Aorta (tissue), 5 donors: ENCODE measurements around the gene PRKCA. TPM values are rescaled to one million over a fixed set of nuclear protein-coding genes. Genes with fewer than 3 reads are reported as not detected.

Source experiments
- ATAC-seq: fragments of 200-7000 bp; cut with Tn5 transposase; one replicate; pipeline ENCODE4 v1.9.1; 2022; ENCODE audit warnings: moderate library complexity; ENCODE audit not compliant: low FRiP score
- DNase-seq, 2 donors: peaks; one replicate each; pipeline ENCODE4 v3.0.0-alpha.2; 2020
- H3K27ac ChIP-seq, 2 donors: one replicate each; pipeline ENCODE4 v1.5.1; 2013; ENCODE audit warnings: low read length in 2 of 2, mild to moderate bottlenecking in 2 of 2, moderate library complexity in 2 of 2, control low read depth in 1 of 2, inconsistent platforms in 1 of 2, low read depth in 1 of 2
- H3K27me3 ChIP-seq, 2 donors: one replicate each; pipeline ENCODE4 v1.6.1; 2013; ENCODE audit warnings: control low read depth in 1 of 2, low read length in 1 of 2, mild to moderate bottlenecking in 1 of 2, moderate library complexity in 1 of 2; ENCODE audit not compliant: insufficient read depth in 2 of 2, control insufficient read depth in 1 of 2
- H3K36me3 ChIP-seq, 2 donors: one replicate each; pipeline ENCODE4 v1.6.1; 2013; ENCODE audit warnings: control low read depth in 1 of 2, low read length in 1 of 2, mild to moderate bottlenecking in 1 of 2; ENCODE audit not compliant: insufficient read depth in 2 of 2, control insufficient read depth in 1 of 2
- H3K4me1 ChIP-seq, 2 donors: one replicate each; pipeline ENCODE4 v1.6.1; 2013; ENCODE audit warnings: low read length in 2 of 2, control low read depth in 1 of 2, mild to moderate bottlenecking in 1 of 2, moderate library complexity in 1 of 2; ENCODE audit not compliant: insufficient read depth in 2 of 2, control insufficient read depth in 1 of 2
- H3K4me3 ChIP-seq, 2 donors: one replicate each; pipeline ENCODE4 v1.5.1; 2013; ENCODE audit warnings: low read length in 2 of 2, control low read depth in 1 of 2, mild to moderate bottlenecking in 1 of 2
- H3K9me3 ChIP-seq: one replicate; pipeline ENCODE4 v1.6.1; 2013; ENCODE audit warnings: mild to moderate bottlenecking, low read length; ENCODE audit not compliant: control insufficient read depth
- WGBS, 2 donors: extraction: QIAGEN DNeasy Blood & Tissue Kit; methylation state at CpG; one replicate each; pipeline ENCODE4 v1.1.7; 2013; 5-methylcytosine and 5-hydroxymethylcytosine counted together
- intact Hi-C, 2 donors: fragments of 100-400 bp; cut with DNase I; formaldehyde crosslinking; loops; one replicate each; pipeline versions ENCODE4 v1.14.2 to v1.15.0; 2022
- polyA plus RNA-seq, 2 donors: library from polyadenylated mRNA; stranded (reverse); fragments of 200-250 nt; gene quantifications; one replicate each; pipeline ENCODE4 v1.2.3, GENCODE V29; 2013
- total RNA-seq, 2 donors: library from RNA; stranded (reverse); fragmentation: NEBNext Ultra II Directional; extraction: Animal tissue kit (Norgen Biotek cat#: 25700); gene quantifications; one replicate each; pipeline ENCODE4 v1.2.1, GENCODE V29; 2021
- donor health status: healthy with polysubstance abuse.
- donor health status: Bipolar disorder and iron deficiency.
- donor health status: DM: no; HTN: no; CAD: no.
- donor health status: DM: no; HTN: no; CAD: no.
- donor health status: DM: yes; HTN: yes; CAD: no.

PRKCA gene
- total and polyA plus RNA-seq, 4 donors = 2.7 to 15.4 (median 9.1) TPM

- H3K27ac ChIP-seq = no peak overlapping the region
- no peak overlapping the region for H3K4me3 ChIP-seq
- no peaks in the 10 kb centered on the region for H3K4me1 ChIP-seq
- no peak for DNase-seq
- no peaks in the 10 kb centered on the region for H3K36me3 ChIP-seq
- WGBS, 2 donors = 88 to 91% methylated on average over 8 of the region's 8 CpGs
- H3K9me3 ChIP-seq = no peaks in the 10 kb centered on the region
- intact Hi-C loops = no loop called here
- ATAC-seq = no peak
- no peaks in the 10 kb centered on the region for H3K27me3 ChIP-seq
Measured at GRCh38 chr17:66412857-66413558, 110.6 kb downstream of the PRKCA start.

- Histone ChIP-seq H3K4me1 (no peaks in the 10 kb centered on the region), H3K27ac (no peak overlapping the region), H3K27me3 (no peaks in the 10 kb centered on the region), H3K4me3 (no peak overlapping the region), H3K9me3 (no peaks in the 10 kb centered on the region), H3K36me3 (no peaks in the 10 kb centered on the region)
- 82 to 83% methylated on average over 13 of the region's 13 CpGs for WGBS, 2 donors
- DNase-seq (no peak), ATAC-seq (no peak)
- intact Hi-C loops = no loop called here
Measured at GRCh38 chr17:66413559-66414520, 111.4 kb downstream of the PRKCA start.

- Histone ChIP-seq H3K27ac (no peak overlapping the region), H3K36me3 (no peaks in the 10 kb centered on the region), H3K4me3 (no peak overlapping the region), H3K4me1 (no peaks in the 10 kb centered on the region), H3K9me3 (no peaks in the 10 kb centered on the region), H3K27me3 (no peaks in the 10 kb centered on the region)
- WGBS, 2 donors = 82 to 88% methylated on average over 4 of the region's 4 CpGs
- intact Hi-C loops = no loop called here
- DNase-seq = no peak
- no peak for ATAC-seq
Measured at GRCh38 chr17:66414561-66415175, 112.3 kb downstream of the PRKCA start.

- H3K27me3 ChIP-seq = no peaks in the 10 kb centered on the region
- no peaks in the 10 kb centered on the region for H3K4me1 ChIP-seq
- no peaks in the 10 kb centered on the region for H3K9me3 ChIP-seq
- intact Hi-C loops = no loop called here
- DNase-seq = no peak
- WGBS, 2 donors = 74 to 76% methylated on average over 11 of the region's 11 CpGs
- no peaks in the 10 kb centered on the region for H3K36me3 ChIP-seq
- H3K4me3 ChIP-seq = no peak overlapping the region
- no peak overlapping the region for H3K27ac ChIP-seq
- no peak for ATAC-seq
Measured at GRCh38 chr17:66415366-66416206, 113.2 kb downstream of the PRKCA start.

GRCh38 chr17:66416207-66416940 is 114.0 kb downstream of the PRKCA start:
- H3K4me3 ChIP-seq = no peak overlapping the region
- no peaks in the 10 kb centered on the region for H3K27me3 ChIP-seq
- no peak overlapping the region for H3K27ac ChIP-seq
- no peak for DNase-seq
- no peaks in the 10 kb centered on the region for H3K4me1 ChIP-seq
- WGBS, 2 donors = 88 to 92% methylated on average over 12 of the region's 12 CpGs
- no peaks in the 10 kb centered on the region for H3K9me3 ChIP-seq
- no peaks in the 10 kb centered on the region for H3K36me3 ChIP-seq
- intact Hi-C loops = no loop called here
- no peak for ATAC-seq

- ATAC-seq (no peak), DNase-seq (no peak)
- no peaks in the 10 kb centered on the region for H3K4me1 ChIP-seq
- intact Hi-C loops = no loop called here
- no peaks in the 10 kb centered on the region for H3K27me3 ChIP-seq
- no peaks in the 10 kb centered on the region for H3K9me3 ChIP-seq
- H3K27ac ChIP-seq = no peak overlapping the region
- 73 to 87% methylated on average over 2 of the region's 2 CpGs for WGBS, 2 donors
- no peaks in the 10 kb centered on the region for H3K36me3 ChIP-seq
- H3K4me3 ChIP-seq = no peak overlapping the region
Measured at GRCh38 chr17:66417300-66417719, 114.9 kb downstream of the PRKCA start.

- H3K27ac ChIP-seq = no peak overlapping the region
- no peaks in the 10 kb centered on the region for H3K9me3 ChIP-seq
- ATAC-seq = no peak
- H3K36me3 ChIP-seq = no peaks in the 10 kb centered on the region
- no peaks in the 10 kb centered on the region for H3K4me1 ChIP-seq
- no peak overlapping the region for H3K4me3 ChIP-seq
- intact Hi-C loops = no loop called here
- WGBS, 2 donors = 81 to 84% methylated on average over 3 of the region's 3 CpGs
- no peak for DNase-seq
- H3K27me3 ChIP-seq = no peaks in the 10 kb centered on the region
Measured at GRCh38 chr17:66420961-66421371, 118.6 kb downstream of the PRKCA start.

GRCh38 chr17:66422186-66422585 is 119.8 kb downstream of the PRKCA start:
- H3K27ac ChIP-seq = no peak overlapping the region
- H3K4me3 ChIP-seq = no peak overlapping the region
- no peaks in the 10 kb centered on the region for H3K36me3 ChIP-seq
- H3K4me1 ChIP-seq = no peaks in the 10 kb centered on the region
- no peaks in the 10 kb centered on the region for H3K9me3 ChIP-seq
- ATAC-seq (no peak), DNase-seq (no peak)
- H3K27me3 ChIP-seq = no peaks in the 10 kb centered on the region
- intact Hi-C loops = no loop called here
- 71 to 76% methylated on average over 2 of the region's 2 CpGs for WGBS, 2 donors
